ENCODE measurements around the gene ING3. TPM values are rescaled to one million over a fixed set of nuclear protein-coding genes. Genes with fewer than 3 reads are reported as not detected.

Gene ING3
- total RNA-seq, 3 donors from 2014 or later, result 18.2 to 21.7 (median 20.7) TPM

DNA sequence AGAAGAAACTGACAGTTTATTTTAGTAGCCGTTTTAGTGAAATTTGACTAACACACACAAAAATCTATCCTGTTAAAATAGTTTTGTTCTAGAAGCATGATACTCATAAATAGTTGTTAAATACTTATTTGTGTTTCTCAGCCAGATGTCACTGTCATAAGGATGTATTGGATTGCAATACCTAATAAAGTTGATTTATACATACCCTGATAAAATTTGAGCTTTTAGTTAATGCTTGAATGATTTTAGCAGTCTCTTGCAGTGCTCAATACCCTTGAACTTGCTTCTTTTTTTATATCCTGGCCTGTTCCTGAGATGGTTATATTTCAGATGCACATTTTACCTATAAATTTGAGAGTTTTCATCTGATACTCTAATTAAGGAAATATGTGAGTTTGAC lies 10.1 kb downstream of the ING3 start:
- no peak overlapping the region for H3K4me3 ChIP-seq
- H3K36me3 ChIP-seq (ENCODE audit: low read depth), result peaks cover 1% of the 10 kb centered on the region
- no peak for ATAC-seq
- DNase-seq, result no peak
- no peaks in the 10 kb centered on the region for H3K9me3 ChIP-seq
- no peaks in the 10 kb centered on the region for H3K4me1 ChIP-seq (ENCODE audit: low read depth)
- intact Hi-C loops (cut with DNase I, micrococcal nuclease), result no loop called here
- no peak for TF ChIP-seq CTCF (IDR thresholded peaks at IDR 0.05)

- DNase-seq (no peak), ATAC-seq (no peak)
- TF ChIP-seq CTCF (IDR thresholded peaks at IDR 0.05), result no peak
- intact Hi-C loops (cut with DNase I, micrococcal nuclease), result no loop called here
- H3K4me1 ChIP-seq (ENCODE audit: low read depth), result no peaks in the 10 kb centered on the region
- no peaks in the 10 kb centered on the region for H3K9me3 ChIP-seq
- H3K36me3 ChIP-seq (ENCODE audit: low read depth), result no peaks in the 10 kb centered on the region
- no peak overlapping the region for H3K4me3 ChIP-seq
These were observed 11.1 kb downstream of the ING3 start for GRCh38 chr7:120961638-120962173.

DNA sequence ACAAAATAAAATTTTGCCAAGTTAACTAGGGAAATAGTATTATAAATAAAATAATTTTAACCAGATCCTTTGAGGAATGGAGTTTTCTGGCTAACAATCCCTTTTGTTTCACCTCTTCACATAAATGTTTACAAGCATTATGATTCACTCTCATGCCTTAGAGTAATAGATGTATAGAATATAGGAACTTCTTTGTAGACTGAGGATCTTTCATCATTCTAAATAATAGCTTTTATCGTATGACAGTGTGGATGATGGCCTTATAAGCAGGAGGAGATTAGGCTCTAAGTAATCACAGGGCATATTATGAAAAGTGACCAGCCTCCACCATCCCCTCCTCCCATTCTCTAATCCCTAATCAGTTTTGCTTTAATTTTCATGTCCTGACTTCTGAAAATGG lies 13.5 kb downstream of the ING3 start:
- TF ChIP-seq CTCF (IDR thresholded peaks at IDR 0.05), result no peak
- intact Hi-C loops (cut with DNase I, micrococcal nuclease), result no loop called here
- Histone ChIP-seq H3K4me3 (no peak overlapping the region), H3K36me3 (ENCODE audit: low read depth) (peaks cover 9% of the 10 kb centered on the region), H3K4me1 (ENCODE audit: low read depth) (no peaks in the 10 kb centered on the region), H3K9me3 (no peaks in the 10 kb centered on the region)
- DNase-seq (no peak), ATAC-seq (no peak)

DNA sequence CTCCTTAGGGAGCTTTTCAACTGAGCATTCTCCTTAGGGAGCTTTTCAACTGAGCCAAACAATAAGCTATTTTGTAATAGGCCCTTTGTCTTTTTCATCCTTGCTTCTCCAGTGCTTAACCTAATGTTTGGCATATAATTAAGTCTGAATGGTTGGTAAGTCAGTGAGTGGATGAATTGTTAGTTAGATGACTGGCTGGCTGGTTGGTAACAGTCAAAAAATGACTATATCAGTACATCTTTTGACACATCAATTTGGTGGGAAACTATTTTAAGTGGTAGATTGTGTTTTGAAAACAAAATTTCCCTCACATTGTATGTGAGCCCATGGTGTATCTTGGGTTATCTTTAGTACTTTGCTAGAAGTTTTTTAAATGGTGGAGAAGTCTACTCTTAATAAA lies 16.4 kb downstream of the ING3 start:
- Histone ChIP-seq H3K4me1 (ENCODE audit: low read depth) (no peaks in the 10 kb centered on the region), H3K9me3 (no peaks in the 10 kb centered on the region), H3K36me3 (ENCODE audit: low read depth) (peaks cover 9% of the 10 kb centered on the region), H3K4me3 (no peak overlapping the region)
- intact Hi-C loops (cut with DNase I, micrococcal nuclease), result no loop called here
- DNase-seq (no peak), ATAC-seq (no peak)
- TF ChIP-seq CTCF (IDR thresholded peaks at IDR 0.05), result no peak

GRCh38 chr7:120973849-120974248 lies 23.3 kb downstream of the ING3 start:
- Histone ChIP-seq H3K4me1 (ENCODE audit: low read depth) (no peaks in the 10 kb centered on the region), H3K9me3 (no peaks in the 10 kb centered on the region), H3K36me3 (ENCODE audit: low read depth) (no peaks in the 10 kb centered on the region)

More at GRCh38 chr7:120973849-120974248, 23.3 kb downstream of the ING3 start:
- DNase-seq (no peak), ATAC-seq (no peak)
- intact Hi-C loops (cut with DNase I, micrococcal nuclease), result no loop called here
- H3K4me3 ChIP-seq, result no peak overlapping the region
- TF ChIP-seq CTCF (IDR thresholded peaks at IDR 0.05), result no peak
